HG03039 (cell line): Measurements from ENCODE around the gene TTLL5.

Experiments
- ATAC-seq: cut with Tn5 transposase; IDR thresholded peaks from one replicate; pipeline ENCODE4 v1.9.1; 2021; ENCODE audit warnings: mild to moderate bottlenecking, moderate library complexity; ENCODE audit not compliant: unreplicated experiment

TTLL5 gene, protein sequence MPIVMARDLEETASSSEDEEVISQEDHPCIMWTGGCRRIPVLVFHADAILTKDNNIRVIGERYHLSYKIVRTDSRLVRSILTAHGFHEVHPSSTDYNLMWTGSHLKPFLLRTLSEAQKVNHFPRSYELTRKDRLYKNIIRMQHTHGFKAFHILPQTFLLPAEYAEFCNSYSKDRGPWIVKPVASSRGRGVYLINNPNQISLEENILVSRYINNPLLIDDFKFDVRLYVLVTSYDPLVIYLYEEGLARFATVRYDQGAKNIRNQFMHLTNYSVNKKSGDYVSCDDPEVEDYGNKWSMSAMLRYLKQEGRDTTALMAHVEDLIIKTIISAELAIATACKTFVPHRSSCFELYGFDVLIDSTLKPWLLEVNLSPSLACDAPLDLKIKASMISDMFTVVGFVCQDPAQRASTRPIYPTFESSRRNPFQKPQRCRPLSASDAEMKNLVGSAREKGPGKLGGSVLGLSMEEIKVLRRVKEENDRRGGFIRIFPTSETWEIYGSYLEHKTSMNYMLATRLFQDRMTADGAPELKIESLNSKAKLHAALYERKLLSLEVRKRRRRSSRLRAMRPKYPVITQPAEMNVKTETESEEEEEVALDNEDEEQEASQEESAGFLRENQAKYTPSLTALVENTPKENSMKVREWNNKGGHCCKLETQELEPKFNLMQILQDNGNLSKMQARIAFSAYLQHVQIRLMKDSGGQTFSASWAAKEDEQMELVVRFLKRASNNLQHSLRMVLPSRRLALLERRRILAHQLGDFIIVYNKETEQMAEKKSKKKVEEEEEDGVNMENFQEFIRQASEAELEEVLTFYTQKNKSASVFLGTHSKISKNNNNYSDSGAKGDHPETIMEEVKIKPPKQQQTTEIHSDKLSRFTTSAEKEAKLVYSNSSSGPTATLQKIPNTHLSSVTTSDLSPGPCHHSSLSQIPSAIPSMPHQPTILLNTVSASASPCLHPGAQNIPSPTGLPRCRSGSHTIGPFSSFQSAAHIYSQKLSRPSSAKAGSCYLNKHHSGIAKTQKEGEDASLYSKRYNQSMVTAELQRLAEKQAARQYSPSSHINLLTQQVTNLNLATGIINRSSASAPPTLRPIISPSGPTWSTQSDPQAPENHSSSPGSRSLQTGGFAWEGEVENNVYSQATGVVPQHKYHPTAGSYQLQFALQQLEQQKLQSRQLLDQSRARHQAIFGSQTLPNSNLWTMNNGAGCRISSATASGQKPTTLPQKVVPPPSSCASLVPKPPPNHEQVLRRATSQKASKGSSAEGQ (N-terminal part only)

DNA sequence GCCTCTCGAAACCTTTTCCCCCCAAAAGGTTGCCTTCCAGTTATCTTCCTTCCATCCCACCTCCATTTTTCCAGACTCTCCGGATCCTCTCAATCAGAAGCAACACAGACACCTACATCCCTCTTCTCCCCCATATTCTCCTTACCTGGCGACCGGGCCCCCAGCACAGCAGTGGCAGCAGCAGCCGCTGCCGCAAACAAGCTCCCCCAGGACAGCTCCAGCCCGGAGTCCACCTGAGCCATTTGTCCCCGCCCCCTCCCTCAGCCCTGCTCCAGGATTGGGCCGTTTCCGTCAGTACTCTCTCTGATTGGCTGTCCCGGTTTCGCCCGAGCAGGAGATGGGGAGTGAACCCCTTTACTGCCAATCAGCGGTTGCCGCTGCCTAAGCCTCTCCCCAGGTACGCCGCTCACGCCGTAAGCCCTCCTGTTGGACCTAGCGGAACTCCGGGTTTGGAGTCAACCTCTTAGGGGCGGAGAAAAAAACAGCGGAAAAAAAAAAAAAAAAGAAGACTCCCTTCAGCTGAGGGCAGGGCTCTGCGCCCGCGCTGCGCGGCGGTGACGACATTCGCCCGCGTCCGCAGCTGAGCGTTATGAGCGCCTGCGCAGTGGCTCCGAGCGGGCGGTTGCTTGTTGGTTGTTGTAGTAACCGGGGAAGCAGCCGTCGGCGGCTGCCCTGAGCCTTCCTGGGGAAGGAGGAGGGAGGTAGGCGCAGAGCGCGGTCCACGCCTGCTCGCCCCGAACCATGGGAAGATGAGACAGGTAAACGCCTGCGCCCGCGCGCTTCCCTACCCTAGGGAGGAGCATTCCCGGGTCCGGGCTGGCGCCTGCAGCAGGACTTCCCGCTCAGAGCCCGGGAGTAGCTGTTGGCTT lies at the start of gene TTLL5, which contains the start of gene ERG28:
TSS of gene TTLL5 (plus strand) at position 617 of the 869 bp plus-strand sequence. CDS start 1,904 bp downstream, outside the sequence.
TSS of gene ERG28 (minus strand) at position 247 of the 869 bp plus-strand sequence. CDS start 3,374 bp downstream, outside the sequence.
- peak; percentile 95 for ATAC-seq

DNA sequence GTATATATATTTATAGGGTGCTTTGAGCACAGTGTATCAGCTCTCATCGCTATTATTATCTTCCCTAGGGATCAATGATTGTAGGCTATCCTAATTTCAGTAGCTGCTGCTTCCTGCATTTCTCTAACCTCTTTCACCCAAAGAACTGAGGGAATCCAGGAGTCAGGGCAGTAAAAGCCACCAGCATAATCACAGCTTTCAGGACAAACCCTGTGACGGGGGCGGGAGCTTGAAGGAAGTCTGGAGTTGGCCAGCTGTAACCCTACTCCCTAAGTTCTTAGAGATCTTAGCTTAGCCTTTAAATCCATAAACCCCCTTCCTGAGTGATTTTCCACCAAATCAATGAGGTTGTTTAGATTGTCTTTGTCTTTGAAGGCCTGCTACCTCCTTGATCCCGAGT lies 48.9 kb upstream of the TTLL5 start:
- ATAC-seq = no peak

DNA sequence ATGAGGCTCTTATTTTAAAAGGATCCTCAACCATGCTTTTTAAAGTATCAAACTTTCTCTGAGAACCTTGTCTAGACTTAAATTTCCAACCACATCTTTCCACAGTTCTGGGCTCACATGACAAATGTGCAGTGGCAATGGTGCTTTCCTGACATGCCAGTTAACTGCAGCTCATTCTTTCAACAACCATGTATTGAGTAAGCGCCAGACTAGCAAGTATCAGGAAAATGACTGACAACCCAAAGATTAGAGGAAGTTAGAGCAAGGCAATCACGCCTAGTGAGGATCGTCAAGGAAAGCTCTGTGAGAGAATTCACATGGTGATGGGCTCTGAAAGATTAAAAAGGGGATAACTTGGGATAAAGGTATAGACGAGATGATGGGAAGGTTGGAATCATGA lies 46.9 kb upstream of the TTLL5 start:
- no peak for ATAC-seq

DNA sequence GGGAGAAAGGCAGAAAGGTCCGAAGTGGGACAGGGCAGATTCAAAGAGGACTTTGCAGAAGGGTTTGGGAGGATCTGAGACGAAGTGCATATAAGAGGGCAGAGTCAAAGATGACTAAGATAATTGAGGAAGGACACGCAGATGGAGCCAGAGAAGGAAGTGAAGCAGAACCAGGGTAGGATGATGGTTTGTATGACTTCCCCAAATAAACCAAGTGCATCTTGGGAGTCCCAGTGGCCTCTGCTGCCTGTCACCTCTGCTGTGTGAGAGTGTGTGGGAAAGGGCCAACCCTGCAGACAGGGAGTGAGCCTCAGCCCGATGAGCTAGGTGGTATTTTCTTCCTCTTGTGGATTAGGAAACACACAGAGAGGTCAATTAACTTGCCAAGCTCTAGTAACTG lies 45.8 kb upstream of the TTLL5 start:
- ATAC-seq = no peak

DNA sequence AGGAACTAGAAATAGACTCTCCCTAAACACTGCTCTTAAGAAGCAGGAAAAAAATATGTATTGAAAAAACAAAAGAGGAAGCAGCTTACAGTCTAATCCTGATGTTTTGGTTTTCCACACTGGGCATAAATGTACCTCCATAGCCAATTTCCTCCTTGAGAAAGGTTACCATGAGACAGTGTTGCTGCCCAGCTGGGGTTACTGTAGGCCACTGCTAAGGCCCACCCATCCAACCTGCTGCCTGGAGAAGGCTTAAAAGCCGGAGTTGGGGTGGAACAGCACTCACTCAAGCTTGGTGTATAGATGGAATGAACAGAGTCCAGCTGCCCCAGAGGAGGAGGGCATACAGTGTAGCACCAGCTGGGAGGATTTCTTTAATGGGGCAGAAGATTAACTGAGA lies 41.5 kb upstream of the TTLL5 start:
- ATAC-seq = no peak

DNA sequence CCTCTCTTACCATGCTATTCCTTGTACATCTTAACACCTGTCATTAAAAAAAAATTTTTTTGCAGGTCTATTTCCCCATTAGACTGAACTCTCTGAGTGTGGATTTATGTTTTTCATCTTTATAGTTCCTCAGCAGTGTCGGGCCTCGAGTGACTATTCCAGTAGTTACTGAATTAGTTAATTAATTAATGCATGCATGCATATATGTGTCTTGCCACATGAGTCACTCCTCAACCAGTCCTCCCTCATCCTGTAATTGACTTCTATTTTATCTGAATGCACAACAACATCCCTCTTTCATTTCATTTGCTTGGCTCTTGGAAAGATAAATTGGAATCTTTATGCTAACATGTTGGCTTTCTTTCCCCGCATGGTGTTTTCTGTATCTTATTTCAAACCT lies 36.0 kb upstream of the TTLL5 start:
- no peak for ATAC-seq

DNA sequence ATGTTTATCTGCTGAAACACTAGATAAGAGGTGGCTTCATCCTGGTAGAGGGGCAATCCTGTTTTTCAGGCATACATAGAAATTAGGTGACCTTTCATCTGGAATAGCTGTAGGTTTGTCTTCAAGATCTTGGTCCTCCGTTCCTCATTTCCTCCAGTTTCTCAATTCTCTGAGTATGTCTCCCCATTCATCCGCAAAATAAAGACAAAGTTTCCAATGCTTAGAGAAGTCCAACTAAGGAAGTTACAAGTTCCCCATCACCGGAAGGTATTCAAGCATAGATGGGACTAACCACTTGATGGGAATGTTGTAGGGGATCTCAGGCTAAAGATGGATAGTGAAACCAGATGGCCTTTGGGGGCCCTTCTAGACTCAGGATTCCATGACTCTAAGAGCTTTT lies 34.6 kb upstream of the TTLL5 start:
- ATAC-seq = no peak

DNA sequence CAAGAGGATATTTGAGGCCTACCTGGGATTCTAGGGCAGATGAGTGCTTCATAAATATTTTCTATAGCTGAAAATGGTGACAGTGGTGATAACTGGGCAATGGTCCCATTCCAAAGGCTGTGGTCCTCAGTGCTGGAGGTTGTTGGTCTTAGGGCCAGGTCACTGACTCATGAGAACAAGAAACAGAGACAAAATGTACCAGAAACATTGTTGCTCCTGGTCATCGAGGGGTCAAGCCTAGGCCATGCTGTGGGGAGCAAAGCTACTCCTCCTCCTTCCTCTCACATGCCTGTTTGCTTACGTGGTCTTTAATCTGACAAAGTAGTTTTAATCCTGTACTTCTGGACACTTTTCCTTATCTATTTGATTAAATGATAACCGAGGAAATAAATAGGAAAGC lies 34.2 kb upstream of the TTLL5 start:
- ATAC-seq = no peak

DNA sequence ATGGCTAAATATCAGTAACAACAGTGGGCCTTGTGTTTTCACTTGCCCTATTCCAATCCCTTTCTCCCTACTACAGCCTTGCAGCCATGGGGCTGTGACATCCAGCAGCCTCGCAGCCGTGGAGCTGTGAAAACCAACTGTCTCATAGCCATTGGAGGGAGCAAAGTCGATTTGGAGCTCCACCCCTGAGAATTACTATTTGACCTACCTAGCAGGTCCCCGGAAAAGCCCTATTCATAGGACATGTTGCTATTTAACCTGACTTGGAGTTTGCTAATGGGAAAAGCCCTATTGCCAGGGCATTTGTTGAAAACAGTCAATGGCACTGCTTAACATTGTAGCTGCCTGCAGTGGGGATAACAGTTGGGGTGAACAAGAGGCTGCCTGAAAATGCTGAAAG lies 33.6 kb upstream of the TTLL5 start:
- ATAC-seq = no peak

DNA sequence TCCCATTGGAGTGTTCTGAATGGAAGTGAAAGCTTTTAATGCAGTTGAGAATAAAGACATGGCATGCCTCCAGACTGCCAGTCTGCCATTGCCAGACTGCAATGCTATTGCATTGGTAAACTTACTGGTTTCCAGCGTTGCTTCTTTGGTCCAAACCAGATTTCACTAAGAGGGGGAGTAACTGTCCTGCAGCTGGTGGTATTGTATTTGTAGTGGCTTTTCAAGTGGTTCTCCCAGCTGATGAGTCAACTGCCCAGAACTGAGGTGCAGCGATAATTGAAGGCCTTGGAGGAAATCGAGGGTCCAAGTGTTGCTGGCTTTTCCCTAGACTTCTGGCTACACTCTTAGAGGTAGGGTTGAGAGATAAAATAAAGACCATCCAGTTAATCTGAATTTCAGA lies 32.2 kb upstream of the TTLL5 start:
- no peak for ATAC-seq

DNA sequence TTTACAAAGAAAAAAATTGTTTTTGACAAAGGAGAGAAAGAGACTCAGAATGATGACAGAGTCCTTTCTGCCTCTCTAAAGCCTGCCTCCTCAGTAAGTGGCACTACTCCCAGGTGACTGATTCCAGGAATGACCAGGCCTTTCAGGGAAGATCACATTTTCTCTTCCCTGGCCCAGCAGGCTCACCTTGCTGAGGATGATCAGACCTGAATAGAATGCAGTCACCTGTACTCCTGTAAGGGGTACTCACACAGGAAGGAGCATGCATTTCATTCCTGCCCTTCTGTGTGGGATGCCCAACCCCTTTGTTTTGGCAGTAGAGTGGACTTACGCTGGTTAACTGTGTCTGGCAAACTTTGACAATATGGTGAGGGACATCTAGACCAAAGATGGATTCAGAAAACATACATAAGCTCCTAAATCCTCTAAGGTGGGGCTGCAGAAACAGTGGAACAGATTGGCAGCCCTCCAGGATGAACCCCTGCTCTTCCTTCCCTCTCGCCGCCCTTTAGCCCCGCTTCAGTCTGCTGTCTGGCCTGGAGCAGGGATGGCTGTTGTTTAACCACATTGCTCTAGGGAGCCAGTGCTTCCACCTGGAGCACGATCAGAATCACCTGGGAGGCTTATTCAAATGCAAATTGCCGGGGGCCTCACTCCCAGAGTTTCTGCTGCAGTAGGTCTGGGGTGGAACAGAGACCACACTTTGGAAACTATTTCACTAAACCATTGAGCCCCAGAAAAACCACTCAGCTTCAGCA lies 30.2 kb upstream of the TTLL5 start:
- ATAC-seq = no peak

DNA sequence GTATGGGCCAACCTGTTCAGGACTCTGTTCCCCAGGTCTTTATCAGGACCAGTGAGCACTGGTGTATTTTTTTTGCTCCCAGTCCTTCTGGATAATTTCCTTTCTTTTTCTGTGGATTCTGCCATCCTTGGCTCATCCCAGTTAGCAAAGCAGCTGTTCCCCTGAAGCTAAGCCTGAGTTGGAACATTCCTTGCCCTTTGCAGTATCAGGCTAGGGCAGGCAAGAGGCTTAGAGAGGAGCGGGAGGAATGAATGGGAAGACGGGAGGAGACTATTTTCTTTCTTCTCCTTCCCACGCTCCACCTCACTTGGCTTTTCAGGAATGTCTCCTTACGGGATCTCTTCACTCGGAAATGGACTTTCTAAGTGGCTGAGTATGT lies 29.6 kb upstream of the TTLL5 start:
- ATAC-seq = no peak

DNA sequence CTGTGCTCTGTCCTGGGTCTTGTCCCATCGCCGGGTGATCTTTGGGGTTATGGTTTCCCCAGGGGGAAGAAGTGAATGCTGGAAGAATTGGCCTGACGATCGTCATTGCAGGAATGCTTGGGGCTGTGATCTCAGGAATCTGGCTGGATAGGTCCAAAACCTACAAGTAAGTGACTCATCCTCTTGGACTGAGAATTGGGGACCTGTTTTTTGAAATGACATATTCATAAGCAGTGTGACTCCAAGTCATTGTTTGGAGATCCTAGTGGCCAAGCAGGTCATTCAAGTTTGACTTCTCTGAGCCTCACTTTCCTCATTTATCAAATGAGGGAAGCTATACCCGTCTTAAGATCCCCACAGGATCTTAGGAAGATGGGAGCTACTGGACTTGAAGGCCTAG lies 26.2 kb upstream of the TTLL5 start:
- ATAC-seq = no peak

DNA sequence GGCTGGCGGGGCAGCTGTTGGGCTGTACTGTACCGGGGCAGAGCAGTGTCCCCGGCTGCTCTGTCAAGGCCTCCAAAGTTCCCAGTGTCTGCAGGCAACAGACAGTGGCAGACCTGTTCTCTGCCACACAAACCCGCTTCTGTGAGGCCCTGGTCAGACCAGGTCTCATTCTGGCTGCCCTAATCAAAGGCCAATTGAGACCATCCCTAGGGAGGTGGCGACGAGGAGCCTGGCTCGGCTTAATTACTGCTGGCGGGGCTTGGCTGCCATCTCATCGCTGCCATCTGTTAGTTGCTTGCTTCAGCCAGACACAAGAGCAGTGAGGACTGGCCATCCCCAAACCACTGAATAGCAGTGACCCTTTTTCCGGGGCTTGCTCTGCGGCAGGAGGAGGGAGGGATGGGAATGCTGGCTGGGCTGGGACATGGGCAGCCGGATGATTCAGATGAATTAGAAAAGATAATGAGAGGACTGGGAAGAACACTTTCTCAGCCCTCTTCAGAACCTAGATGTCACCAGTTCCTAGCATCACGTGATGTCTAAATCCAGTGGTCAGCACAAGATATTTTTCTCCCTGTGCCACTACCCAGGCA lies 24.9 kb upstream of the TTLL5 start:
- ATAC-seq = no peak

DNA sequence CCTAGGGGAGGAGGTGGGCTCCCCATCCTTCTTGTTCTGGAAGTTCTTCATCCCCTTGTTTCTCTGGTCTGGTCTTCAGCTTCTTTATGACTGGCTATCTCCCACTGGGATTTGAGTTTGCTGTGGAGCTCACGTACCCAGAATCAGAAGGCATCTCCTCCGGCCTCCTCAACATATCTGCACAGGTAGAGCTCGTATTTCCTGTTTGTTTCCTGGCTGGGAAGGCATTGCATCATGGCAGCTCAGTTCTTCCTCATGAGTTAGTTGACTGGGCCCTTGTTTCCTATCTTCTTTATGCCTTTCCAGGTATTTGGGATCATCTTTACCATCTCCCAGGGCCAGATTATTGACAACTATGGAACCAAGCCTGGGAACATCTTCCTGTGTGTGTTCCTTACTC lies 20.2 kb upstream of the TTLL5 start:
- ATAC-seq = no peak

DNA sequence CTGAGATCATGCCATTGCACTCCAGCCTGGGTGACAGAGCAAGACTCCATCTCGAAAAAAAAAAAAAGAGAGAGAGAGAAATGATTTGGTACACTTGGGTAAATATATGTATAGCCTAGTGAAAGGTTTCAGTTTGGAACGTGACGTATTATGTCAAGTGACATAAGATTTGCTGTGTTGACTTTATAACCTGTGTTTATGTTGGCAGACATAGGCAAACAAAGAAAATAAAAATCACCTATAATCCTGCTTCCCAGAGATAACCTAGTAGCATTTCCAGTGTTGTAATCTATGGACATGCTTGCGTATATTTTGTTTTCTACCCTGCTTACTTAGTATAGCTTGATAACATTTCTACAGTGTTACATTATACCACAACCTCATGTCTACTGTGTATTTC lies 17.1 kb upstream of the TTLL5 start:
- ATAC-seq = no peak

DNA sequence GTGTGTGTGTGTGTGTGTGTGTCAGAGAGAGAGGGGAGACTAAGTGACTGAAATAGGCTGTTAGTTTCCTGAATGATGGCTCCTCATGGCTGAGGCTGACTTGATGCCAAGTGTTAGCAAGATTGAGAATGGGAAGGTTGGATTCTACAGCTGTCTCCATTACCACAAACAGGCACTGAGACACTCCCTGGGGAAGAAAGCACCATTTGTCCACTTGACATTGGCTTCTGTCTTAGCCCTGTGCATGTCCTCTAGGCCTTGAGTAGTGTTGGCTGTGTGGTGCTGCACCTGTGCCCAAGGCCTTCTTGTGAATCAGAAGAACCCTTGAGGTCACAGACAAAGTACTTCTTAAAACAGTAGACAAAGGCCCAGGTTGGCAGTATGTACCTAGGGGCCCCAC lies 16.0 kb upstream of the TTLL5 start:
- ATAC-seq = no peak

DNA sequence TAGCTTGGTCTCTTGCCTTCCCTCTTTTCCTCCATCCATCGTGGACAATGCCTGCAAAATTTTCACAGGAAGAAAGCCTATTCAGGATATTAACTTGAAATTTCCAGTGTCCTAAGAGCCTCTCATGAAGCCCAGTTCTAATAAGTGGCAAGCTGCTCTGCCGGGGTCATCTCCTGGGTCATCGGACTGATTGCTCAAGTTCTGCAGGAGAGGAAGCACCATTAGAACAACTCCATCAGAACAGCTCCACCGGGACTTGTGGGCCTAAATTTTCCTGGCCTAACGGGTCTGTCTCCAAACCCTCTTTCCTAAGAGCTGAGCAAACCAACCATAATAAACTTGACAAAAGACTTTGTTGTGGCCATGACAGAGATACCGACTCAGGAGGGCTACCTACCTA lies 14.3 kb upstream of the TTLL5 start:
- ATAC-seq = no peak

DNA sequence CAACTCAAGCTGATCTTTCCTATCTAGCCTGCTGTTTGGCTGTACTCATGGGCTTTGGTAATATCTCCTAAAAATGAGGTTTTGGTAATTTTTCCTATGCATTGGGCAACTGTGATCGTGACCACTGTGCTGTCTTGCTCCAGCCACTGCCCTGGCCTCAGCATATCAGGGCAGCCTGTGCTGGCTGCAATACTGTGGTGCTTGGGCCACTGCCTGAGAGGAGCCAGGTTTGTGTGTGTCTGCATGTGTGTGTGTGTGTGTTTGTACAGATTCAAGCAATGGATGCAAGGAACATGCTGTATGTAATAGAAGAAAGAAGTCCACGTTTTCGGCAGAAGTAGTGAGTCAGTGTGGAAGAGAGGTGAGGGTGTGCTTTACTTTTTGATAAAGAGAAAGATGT lies 13.4 kb upstream of the TTLL5 start:
- ATAC-seq = no peak
